ENCODE data around the gene ARHGAP26. TPM values are rescaled to one million over a fixed set of nuclear protein-coding genes. Genes with fewer than 3 reads are reported as not detected.
A peak's percentile ranks its signal among the peaks of the same experiment; 100 is the strongest.

Gene ARHGAP26
- total RNA-seq, 1 experiment from 2014 or later = 34.5 TPM

GRCh38 chr5:143244000-143244736 is 474.0 kb downstream of the ARHGAP26 start:
- ChIA-PET CTCF (no interaction called here), POLR2A (no interaction called here)

More at GRCh38 chr5:143244000-143244736, 474.0 kb downstream of the ARHGAP26 start:
- Histone ChIP-seq H2AFZ (ENCODE audit: low read depth, low read length, poor library complexity, severe bottlenecking) (peak overlapping the region; percentile 42), H3K27ac (ENCODE audit: low read depth, low read length) (peak overlapping the region; percentile 77), H3K9me2 (ENCODE audit: insufficient read depth) (no peaks in the 10 kb centered on the region), H3K27me3 (ENCODE audit: insufficient read depth, low read length) (no peaks in the 10 kb centered on the region), H3K79me2 (ENCODE audit: insufficient read depth, low read length) (no peaks in the 10 kb centered on the region), H3K9me3 (ENCODE audit: control insufficient read depth in 1 of 2, insufficient read depth in 1 of 2, low read depth in 1 of 2, low read length in 2 of 2) (no peaks in the 10 kb centered on the region; a peak in 1 of 4 replicates), H3K4me3 (replicated peaks in 1 of 2; ENCODE audit: low read depth in 1 of 2, low read length in 2 of 2) (peak overlapping the region; percentile 8 to 45; a peak in 2 of 4 replicates), H3K4me1 (ENCODE audit: control insufficient read depth in 1 of 2, insufficient read depth in 2 of 2, low read length in 2 of 2) (peaks cover 51 to 76% of the 10 kb centered on the region in 2 experiments), H4K20me1 (ENCODE audit: insufficient read depth) (no peaks in the 10 kb centered on the region), H3K36me3 (ENCODE audit: control insufficient read depth in 1 of 2, insufficient read depth in 2 of 2, low read length in 2 of 2) (no peaks in the 10 kb centered on the region), H3K4me2 (ENCODE audit: low read length) (peak overlapping the region; percentile 81), H3K9ac (ENCODE audit: low read length) (peak overlapping the region; percentile 55)
- TSS peak; percentile 92 for BruUV-seq (replicated peaks)
- ATAC-seq = peak; percentile 69
- TF ChIP-seq ATF3 (IDR thresholded peaks at IDR 0.05) (no peak), CBX3 (IDR thresholded peaks at IDR 0.05; ENCODE audit: low read depth) (no peak), TCF7L2 (IDR thresholded peaks at IDR 0.05; ENCODE audit: borderline replicate concordance, extremely low read depth, insufficient read depth, insufficient read length) (peak; percentile 40), REST (IDR thresholded peaks at IDR 0.05; ENCODE audit: low read depth) (no peak), ELF1 (IDR thresholded peaks at IDR 0.05; ENCODE audit: borderline replicate concordance, low read depth) (no peak), YY1 (IDR thresholded peaks at IDR 0.05; ENCODE audit: extremely low read depth, insufficient replicate concordance, low read depth, low read length) (no peak), POLR2A (IDR thresholded peaks at IDR 0.05; ENCODE audit: borderline replicate concordance, extremely low read depth, insufficient read depth, insufficient read length) (peak; percentile 45), FOSL1 (IDR thresholded peaks at IDR 0.05; ENCODE audit: low read depth) (no peak), ZFX (IDR thresholded peaks at IDR 0.05) (no peak), ZBTB33 (IDR thresholded peaks at IDR 0.05; ENCODE audit: extremely low read depth, insufficient replicate concordance, low read length) (no peak), SP1 (IDR thresholded peaks at IDR 0.05; ENCODE audit: low read depth) (no peak), EZH2 (IDR thresholded peaks at IDR 0.05) (no peak), EGR1 (IDR thresholded peaks at IDR 0.05; ENCODE audit: low read depth) (no peak), POLR2AphosphoS5 (IDR thresholded peaks at IDR 0.05; ENCODE audit: low read depth, low read length) (peak; percentile 49; the same call in 1 of the 2 replicates), CEBPB (IDR thresholded peaks at IDR 0.05; ENCODE audit: low read depth) (no peak), CTCF (IDR thresholded peaks at IDR 0.05 in 2 of 3, conservative IDR thresholded peaks at IDR 0.05 in 1 of 3; ENCODE audit: borderline replicate concordance in 1 of 3, insufficient read depth in 1 of 3, low read depth in 2 of 3, low read length in 2 of 3) (no peak), RAD21 (IDR thresholded peaks at IDR 0.05; ENCODE audit: low read depth) (no peak)
- RAD21 ChIA-PET (ENCODE audit: low non-redundant PET in 1 of 2, low total read pairs in 2 of 2, uncharacterized antibody in 2 of 2, unreplicated experiment in 2 of 2) = no interaction called here
- peak; percentile 82 for DNase-seq (ENCODE audit: low read depth, low spot score)
- intact Hi-C loops (cut with micrococcal nuclease) = loop anchor here (2.0 kb wide), 1 partner anchor 159 kb away; the partner anchor contains the start of gene NR3C1
